Germinal center (tissue), 1 donor: ENCODE measurements around the gene MYOF.

Experiments used
- DNase-seq: peaks from one replicate; pipeline ENCODE4 v3.0.0; 2012; ENCODE audit warnings: mixed read lengths, low spot score

MYOF gene

GRCh38 chr10:93482145-93482834 is at the start of gene MYOF:
MYOF (minus strand) TSS chr10:93482334; CDS start chr10:93482194, 140 bp downstream.
- DNase-seq: peak; percentile 73

- DNase-seq: no peak
Observed at GRCh38 chr10:93518531-93518930, 36.4 kb upstream of the MYOF start.

- DNase-seq: no peak
Observed at GRCh38 chr10:93516006-93516380, 33.9 kb upstream of the MYOF start.

- no peak for DNase-seq
Observed at GRCh38 chr10:93515071-93516005, 33.2 kb upstream of the MYOF start.

GRCh38 chr10:93514521-93514920 is 32.4 kb upstream of the MYOF start:
- DNase-seq: no peak

GRCh38 chr10:93513091-93513490 is 31.0 kb upstream of the MYOF start:
- no peak for DNase-seq

GRCh38 chr10:93512565-93512964 is 30.4 kb upstream of the MYOF start:
- DNase-seq: no peak

- no peak for DNase-seq
Observed at GRCh38 chr10:93509816-93510215, 27.7 kb upstream of the MYOF start.

- DNase-seq: no peak
Observed at GRCh38 chr10:93505075-93505474, 22.9 kb upstream of the MYOF start.

GRCh38 chr10:93503075-93503474 is 20.9 kb upstream of the MYOF start:
- no peak for DNase-seq

- no peak for DNase-seq
Observed at GRCh38 chr10:93501650-93502049, 19.5 kb upstream of the MYOF start.

GRCh38 chr10:93498166-93498565 is 16.0 kb upstream of the MYOF start:
- DNase-seq: no peak

- DNase-seq: peak; percentile 97
Observed at GRCh38 chr10:93496322-93497041, 14.3 kb upstream of the MYOF start, which contains the start of gene CEP55. CEP55 (plus strand) TSS chr10:93496612; CDS start chr10:93500052, 3,440 bp downstream.

GRCh38 chr10:93495654-93496321 is 13.7 kb upstream of the MYOF start:
- no peak for DNase-seq

- no peak for DNase-seq
Observed at GRCh38 chr10:93494494-93494893, 12.4 kb upstream of the MYOF start.

GRCh38 chr10:93493162-93493561 is 11.0 kb upstream of the MYOF start:
- no peak for DNase-seq

- no peak for DNase-seq
Observed at GRCh38 chr10:93491602-93492121, 9.5 kb upstream of the MYOF start.

- no peak for DNase-seq
Observed at GRCh38 chr10:93488956-93489528, 6.9 kb upstream of the MYOF start.

GRCh38 chr10:93485690-93486089 is 3.6 kb upstream of the MYOF start:
- no peak for DNase-seq

- DNase-seq: no peak
Observed at GRCh38 chr10:93481637-93482144, 443 bp downstream of the MYOF start.

- DNase-seq: no peak
Observed at GRCh38 chr10:93478873-93479272, 3.3 kb downstream of the MYOF start.
